ENCODE data around the gene TRMT61A. TPM values are rescaled to one million over a fixed set of nuclear protein-coding genes. Genes with fewer than 3 reads are reported as not detected.

TRMT61A gene
- total and polyA plus RNA-seq, 2 of the 4 experiments (the other 2 are of a cell fraction) = 5.7 to 16.2 TPM

DNA sequence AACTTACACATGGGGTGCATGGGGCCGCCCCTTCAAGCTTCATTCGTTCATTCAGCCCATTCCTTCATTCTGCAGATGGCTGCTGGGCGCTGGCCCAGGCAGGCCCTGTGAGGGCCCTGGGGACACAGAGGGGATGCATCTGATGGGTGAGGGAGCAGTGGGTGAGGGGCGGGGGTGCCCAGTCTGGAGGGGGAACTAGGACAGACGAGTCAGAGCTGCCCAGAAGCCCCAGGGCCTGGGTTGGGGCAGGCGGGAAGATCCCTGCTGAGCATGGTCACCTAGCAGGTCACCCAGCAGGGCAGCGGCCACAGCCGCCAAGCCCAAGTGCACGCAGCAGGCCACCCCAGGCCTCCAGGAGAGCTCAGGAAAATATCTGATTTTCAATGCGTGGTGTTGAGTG is 14.1 kb downstream of the TRMT61A start (continued):
- TF ChIP-seq, protein P1, sequence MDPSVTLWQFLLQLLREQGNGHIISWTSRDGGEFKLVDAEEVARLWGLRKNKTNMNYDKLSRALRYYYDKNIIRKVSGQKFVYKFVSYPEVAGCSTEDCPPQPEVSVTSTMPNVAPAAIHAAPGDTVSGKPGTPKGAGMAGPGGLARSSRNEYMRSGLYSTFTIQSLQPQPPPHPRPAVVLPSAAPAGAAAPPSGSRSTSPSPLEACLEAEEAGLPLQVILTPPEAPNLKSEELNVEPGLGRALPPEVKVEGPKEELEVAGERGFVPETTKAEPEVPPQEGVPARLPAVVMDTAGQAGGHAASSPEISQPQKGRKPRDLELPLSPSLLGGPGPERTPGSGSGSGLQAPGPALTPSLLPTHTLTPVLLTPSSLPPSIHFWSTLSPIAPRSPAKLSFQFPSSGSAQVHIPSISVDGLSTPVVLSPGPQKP (IDR thresholded peaks at IDR 0.05; ENCODE audit: borderline replicate concordance, low read depth, low read length) = no peak
- TF ChIP-seq NFE2L2 (IDR thresholded peaks at IDR 0.05; ENCODE audit: low read depth, low read length) (no peak), CEBPB (IDR thresholded peaks at IDR 0.05; ENCODE audit: low read depth, low read length) (no peak)

DNA sequence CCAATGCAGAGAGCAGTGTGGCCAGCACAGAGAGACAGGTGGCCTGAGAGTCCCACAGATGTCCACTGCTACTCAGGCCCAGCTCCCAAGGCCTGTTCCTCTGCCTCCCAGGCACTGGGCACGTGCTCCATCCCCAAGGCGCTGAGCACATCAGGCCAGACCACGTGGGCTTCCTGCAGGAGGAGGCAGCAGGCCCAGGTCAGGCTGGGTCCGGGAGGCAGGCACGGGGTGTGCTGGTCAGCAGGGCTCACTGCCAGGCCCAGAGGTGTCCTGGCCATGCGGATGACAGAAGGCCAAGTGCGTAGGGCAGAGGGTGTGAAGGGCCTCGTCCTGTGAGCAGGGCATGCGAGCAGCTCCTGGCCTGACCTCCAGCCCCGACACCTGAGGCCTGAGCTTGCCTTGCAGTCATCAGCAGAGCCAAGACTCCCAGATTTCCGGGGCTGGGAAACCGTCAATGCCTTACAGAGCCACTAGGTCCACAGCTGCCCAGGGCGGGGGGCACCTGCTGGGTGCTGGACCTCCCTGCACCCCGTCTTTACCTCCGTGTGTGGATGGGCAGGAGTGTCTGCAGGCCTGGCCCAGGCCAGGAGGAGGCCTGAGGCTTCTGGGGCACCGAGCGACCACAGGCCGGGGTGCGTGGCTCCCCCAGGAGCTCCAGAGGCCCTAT is 14.9 kb downstream of the TRMT61A start:
- no peak overlapping the region for H2BK20ac ChIP-seq (ENCODE audit: low read depth, low read length)
- no peaks in the 10 kb centered on the region; a peak in 1 of 4 replicates for H3K79me1 ChIP-seq (ENCODE audit: low read depth in 1 of 2, low read length in 2 of 2)
- H3K9me3 ChIP-seq (ENCODE audit: control insufficient read depth, insufficient read depth, low read length) = no peaks in the 10 kb centered on the region
- dilution Hi-C loops (cut with HindIII; ENCODE audit: low sequenced_read_pairs, unreplicated experiment) = no loop called here
- H3K27me3 ChIP-seq (ENCODE audit: control insufficient read depth, insufficient read depth, low read length) = no peaks in the 10 kb centered on the region
- peak overlapping the region; percentile 87 for H2AK9ac ChIP-seq (replicated peaks; ENCODE audit: low read depth, low read length, poor library complexity)
- H2AK5ac ChIP-seq (ENCODE audit: low read depth, low read length) = peak overlapping the region; percentile 65; the same call in 1 of the 2 replicates
- no TSS peak for BruUV-seq (replicated peaks)
- H3K23ac ChIP-seq (ENCODE audit: low read depth, low read length) = no peak overlapping the region
- no peaks in the 10 kb centered on the region for H3K9me1 ChIP-seq (ENCODE audit: insufficient read depth, low read length)
- H3K36me3 ChIP-seq (ENCODE audit: control insufficient read depth, insufficient read depth, low read length) = no peaks in the 10 kb centered on the region
- H4K5ac ChIP-seq (ENCODE audit: low read depth, low read length) = no peak overlapping the region
- H3K4me3 ChIP-seq (ENCODE audit: insufficient read depth, low read depth, low read length) = no peak overlapping the region
- no peak for DNase-seq
- no peak overlapping the region for H3K56ac ChIP-seq (ENCODE audit: extremely low read depth, insufficient read depth, low read length)
- no peak overlapping the region for H3K4me2 ChIP-seq (ENCODE audit: low read depth, low read length)
- 0 out of 2 replicates have a peak overlapping the region, but pooled peaks have one; percentile 8 for H3K14ac ChIP-seq (replicated peaks; ENCODE audit: low read depth, low read length)
- H4K8ac ChIP-seq (ENCODE audit: low read depth in 2 of 2, low read length in 2 of 2) = no peak overlapping the region
- no peak overlapping the region for H3K18ac ChIP-seq (ENCODE audit: low read depth, low read length)
- H3K4me1 ChIP-seq (ENCODE audit: control insufficient read depth, insufficient read depth, low read length) = peaks cover 23% of the 10 kb centered on the region
- ChIA-PET CTCF (no interaction called here), POLR2A (ENCODE audit: unreplicated experiment) (no interaction called here)
- ATAC-seq (ENCODE audit: low read depth) = no peak
- intact Hi-C loops (cut with micrococcal nuclease) = no loop called here
- no peak overlapping the region for H3K9ac ChIP-seq (ENCODE audit: low read depth, low read length)
- H2AFZ ChIP-seq (replicated peaks; ENCODE audit: low read length, poor library complexity) = no peak overlapping the region
- in situ Hi-C loops (cut with MboI; ENCODE audit: low sequenced_read_pairs) = no loop called here
- H4K91ac ChIP-seq (ENCODE audit: insufficient read depth, low read depth, low read length) = 0 out of 2 replicates have a peak overlapping the region, but pooled peaks have one; percentile 38
- H2BK120ac ChIP-seq (ENCODE audit: low read depth, low read length) = no peak overlapping the region
- H3K4ac ChIP-seq (ENCODE audit: low read depth, low read length) = no peak overlapping the region; the same call in 1 of the 2 replicates
- H4K20me1 ChIP-seq (ENCODE audit: insufficient read depth, low read length) = peaks cover 8% of the 10 kb centered on the region; the same call in 1 of the 2 replicates
- H2BK15ac ChIP-seq (ENCODE audit: low read depth, low read length) = no peak overlapping the region
- H3K27ac ChIP-seq (ENCODE audit: insufficient read depth, low read length) = no peak overlapping the region
- 90% methylated on average over 7 of the region's 19 CpGs; no CpG with 5 or more reads in 1 of the 2 experiments for WGBS, 2 experiments (ENCODE audit: extremely low coverage in 2 of 2, insufficient read length in 1 of 2)
- H2BK5ac ChIP-seq (ENCODE audit: low read depth, low read length, poor library complexity, severe bottlenecking) = no peak overlapping the region
- TF ChIP-seq BHLHE40 (IDR thresholded peaks at IDR 0.05; ENCODE audit: low read depth, low read length) (no peak), RFX5 (IDR thresholded peaks at IDR 0.05; ENCODE audit: low read depth, low read length) (no peak), MAFK (IDR thresholded peaks at IDR 0.05; ENCODE audit: low read depth, low read length) (no peak), MAZ (IDR thresholded peaks at IDR 0.05; ENCODE audit: borderline replicate concordance, low read depth, low read length) (no peak), RAD21 (IDR thresholded peaks at IDR 0.05; ENCODE audit: low read length) (no peak), RCOR1 (IDR thresholded peaks at IDR 0.05; ENCODE audit: insufficient replicate concordance, low read length) (no peak), POLR2A (IDR thresholded peaks at IDR 0.05; ENCODE audit: low read depth, low read length) (no peak), NFE2L2 (IDR thresholded peaks at IDR 0.05; ENCODE audit: low read depth, low read length) (no peak)
- TF ChIP-seq, protein P2, sequence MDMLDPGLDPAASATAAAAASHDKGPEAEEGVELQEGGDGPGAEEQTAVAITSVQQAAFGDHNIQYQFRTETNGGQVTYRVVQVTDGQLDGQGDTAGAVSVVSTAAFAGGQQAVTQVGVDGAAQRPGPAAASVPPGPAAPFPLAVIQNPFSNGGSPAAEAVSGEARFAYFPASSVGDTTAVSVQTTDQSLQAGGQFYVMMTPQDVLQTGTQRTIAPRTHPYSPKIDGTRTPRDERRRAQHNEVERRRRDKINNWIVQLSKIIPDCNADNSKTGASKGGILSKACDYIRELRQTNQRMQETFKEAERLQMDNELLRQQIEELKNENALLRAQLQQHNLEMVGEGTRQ (IDR thresholded peaks at IDR 0.05; ENCODE audit: low read depth, low read length) = no peak
- TF ChIP-seq, protein P1 (IDR thresholded peaks at IDR 0.05; ENCODE audit: borderline replicate concordance, low read depth, low read length) = no peak
